OCI-LY3 (cell line): Measurements from ENCODE around the gene FRS3.

Source experiments
- CTCF ChIP-seq: fragments of 200-600, 300-600 bp; sonication (generic); IDR thresholded peaks from 2 replicates; pipeline ENCODE4 v1.5.1; 2014; ENCODE audit warnings: antibody characterized with exemption, low read length, low read depth
- EZH2phosphoT487 ChIP-seq: fragments of 200-600 bp; shearing (Covaris generic); IDR thresholded peaks from 2 replicates; pipeline ENCODE4 v1.6.1; 2018; ENCODE audit warnings: antibody characterized with exemption, mixed run types, low read depth

GRCh38 chr6:41779788-41780550, at the start of gene FRS3:
- TF ChIP-seq EZH2phosphoT487 (no peak), CTCF (peak; percentile 97)
